HG03103 (cell line): ENCODE results near the gene KLF16.
"Not testable (repeated sequence)": the region's sequence is repeated elsewhere in the genome, so short reads cannot be mapped to it uniquely, and the experiment has no call there.

Experiments
- ATAC-seq: cut with Tn5 transposase; IDR thresholded peaks from one replicate; pipeline ENCODE4 v1.9.1; 2021; ENCODE audit warnings: low read depth; ENCODE audit not compliant: unreplicated experiment

KLF16 gene

GRCh38 chr19:1863328-1863637 is at the start of gene KLF16:
KLF16 (minus strand) TSS chr19:1863579; CDS start chr19:1863497, 82 bp downstream.
- ATAC-seq, result no peak

DNA sequence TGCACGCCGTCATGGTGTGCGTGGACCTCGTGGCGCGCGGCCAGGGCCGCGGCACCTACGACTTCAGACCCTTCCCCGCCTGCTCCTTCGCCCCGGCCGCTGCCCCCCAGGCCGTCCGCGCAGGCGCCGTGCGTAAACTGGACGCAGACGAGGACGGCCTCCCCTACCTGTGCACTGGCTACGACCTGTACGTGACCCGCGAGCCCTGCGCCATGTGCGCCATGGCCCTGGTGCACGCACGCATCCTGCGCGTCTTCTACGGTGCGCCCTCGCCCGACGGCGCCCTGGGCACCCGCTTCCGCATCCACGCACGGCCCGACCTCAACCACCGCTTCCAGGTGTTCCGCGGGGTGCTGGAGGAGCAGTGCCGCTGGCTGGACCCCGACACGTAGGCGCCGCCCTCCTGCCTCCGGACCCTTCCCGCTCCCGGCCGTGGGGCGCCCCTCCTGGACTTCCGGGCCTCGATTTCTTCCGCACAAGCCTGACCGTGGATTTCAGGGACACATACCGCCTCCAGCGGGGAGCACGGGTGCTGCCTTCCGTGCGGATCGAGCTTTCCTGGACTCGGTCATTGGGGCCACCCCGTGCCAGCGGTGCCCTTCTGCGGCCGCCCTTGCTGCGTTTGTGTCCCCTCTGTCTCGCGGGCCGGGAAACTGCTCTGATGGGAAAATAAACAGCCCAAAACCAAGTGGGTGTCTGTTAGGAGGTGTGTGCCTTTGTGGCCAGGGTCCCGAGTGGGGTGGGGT is 49.6 kb upstream of the KLF16 start:
- no peak for ATAC-seq

DNA sequence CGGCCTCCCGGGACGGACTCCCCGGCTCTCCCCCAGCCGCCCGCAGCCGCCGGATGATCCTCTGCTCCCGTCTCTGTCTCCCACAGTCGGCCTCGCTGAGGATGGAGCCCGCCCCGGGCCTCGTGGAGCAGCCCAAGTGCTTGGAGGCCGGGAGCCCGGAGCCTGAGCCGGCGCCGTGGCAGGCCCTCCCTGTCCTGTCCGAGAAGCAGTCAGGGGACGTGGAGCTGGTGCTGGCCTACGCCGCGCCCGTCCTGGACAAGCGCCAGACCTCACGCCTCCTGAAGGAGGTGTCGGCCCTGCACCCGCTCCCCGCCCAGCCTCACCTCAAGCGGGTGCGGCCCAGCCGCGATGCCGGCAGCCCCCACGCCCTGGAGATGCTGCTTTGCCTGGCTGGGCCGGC is 48.6 kb upstream of the KLF16 start:
- ATAC-seq, result no peak

DNA sequence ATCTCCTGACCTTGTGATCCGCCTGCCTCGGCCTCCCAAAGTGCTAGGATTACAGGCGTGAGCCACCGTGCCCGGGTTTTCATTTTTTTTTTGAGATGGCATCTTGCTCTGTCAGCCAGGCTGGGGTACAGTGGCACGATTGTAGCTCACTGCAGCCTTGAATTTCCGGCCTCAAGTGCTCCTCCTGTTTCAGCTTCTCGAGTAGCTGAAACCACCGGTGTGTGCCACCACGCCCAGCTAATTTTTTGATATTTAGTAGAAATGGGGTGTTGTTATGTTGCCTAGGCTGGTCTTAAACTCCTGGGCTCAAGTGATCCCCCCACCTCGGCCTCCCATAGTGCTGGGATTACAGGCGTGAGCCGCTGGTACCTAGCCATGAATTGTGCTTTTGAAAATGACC is 47.7 kb upstream of the KLF16 start:
- ATAC-seq, result no peak

- ATAC-seq, result no peak
These were observed 46.8 kb upstream of the KLF16 start for GRCh38 chr19:1910177-1910576.

GRCh38 chr19:1909761-1910080 is 46.3 kb upstream of the KLF16 start:
- ATAC-seq, result no peak

GRCh38 chr19:1908364-1908678 is 44.9 kb upstream of the KLF16 start:
- no peak for ATAC-seq

- no peak for ATAC-seq
These were observed 44.4 kb upstream of the KLF16 start for GRCh38 chr19:1907563-1908363.

DNA sequence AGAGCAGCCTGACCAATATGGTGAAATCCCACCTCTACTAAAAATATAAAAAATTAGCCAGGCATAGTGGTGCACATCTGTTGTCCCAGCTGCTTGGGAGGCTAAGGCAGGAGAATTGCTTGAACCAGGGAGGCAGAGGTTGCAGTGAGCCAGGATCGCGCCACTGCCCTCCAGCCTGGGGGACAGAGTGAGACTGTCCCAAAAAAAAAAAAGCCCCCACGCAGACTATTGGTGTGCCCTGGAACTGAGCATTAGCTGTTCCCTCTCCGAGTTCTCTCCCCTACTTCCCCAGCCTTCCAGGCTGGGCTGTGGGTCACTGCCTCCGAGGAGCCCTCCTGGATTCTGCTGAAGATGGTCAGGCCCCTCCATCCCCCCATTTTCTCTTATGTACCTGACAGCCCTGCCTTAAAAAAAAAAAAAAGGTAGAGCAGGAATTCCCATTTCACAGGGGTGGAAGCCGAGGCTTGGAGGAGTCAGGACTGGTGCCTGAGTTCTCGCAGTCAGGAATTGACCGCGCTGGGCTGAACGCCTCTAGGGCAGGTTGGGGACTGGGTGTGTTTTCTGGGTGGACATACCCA is 43.7 kb upstream of the KLF16 start:
- no peak for ATAC-seq

DNA sequence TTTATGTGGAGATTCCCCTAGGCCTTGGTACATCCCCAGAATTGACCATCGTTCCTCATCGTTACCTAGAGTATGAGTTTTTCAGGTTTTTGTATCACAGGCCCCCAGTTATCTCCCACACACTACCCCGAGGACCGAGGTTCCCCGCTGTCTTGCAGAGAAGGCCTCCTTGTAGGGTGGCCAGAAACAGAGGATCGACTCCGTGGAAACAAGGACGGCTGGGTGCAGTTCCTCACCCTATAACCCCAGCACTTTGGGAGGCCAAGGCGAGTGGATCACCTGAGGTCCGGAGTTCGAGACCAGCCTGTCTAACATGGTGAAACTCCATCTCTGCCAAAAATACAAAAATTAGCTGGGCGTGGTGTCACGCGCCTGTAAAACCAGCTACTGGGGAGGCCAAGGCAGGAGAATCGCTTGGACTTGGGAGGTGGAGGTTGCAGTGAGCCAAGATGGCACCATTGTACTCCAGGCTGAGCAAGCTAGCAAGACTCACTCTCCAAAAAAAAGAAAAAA is 42.5 kb upstream of the KLF16 start:
- ATAC-seq, result no peak

DNA sequence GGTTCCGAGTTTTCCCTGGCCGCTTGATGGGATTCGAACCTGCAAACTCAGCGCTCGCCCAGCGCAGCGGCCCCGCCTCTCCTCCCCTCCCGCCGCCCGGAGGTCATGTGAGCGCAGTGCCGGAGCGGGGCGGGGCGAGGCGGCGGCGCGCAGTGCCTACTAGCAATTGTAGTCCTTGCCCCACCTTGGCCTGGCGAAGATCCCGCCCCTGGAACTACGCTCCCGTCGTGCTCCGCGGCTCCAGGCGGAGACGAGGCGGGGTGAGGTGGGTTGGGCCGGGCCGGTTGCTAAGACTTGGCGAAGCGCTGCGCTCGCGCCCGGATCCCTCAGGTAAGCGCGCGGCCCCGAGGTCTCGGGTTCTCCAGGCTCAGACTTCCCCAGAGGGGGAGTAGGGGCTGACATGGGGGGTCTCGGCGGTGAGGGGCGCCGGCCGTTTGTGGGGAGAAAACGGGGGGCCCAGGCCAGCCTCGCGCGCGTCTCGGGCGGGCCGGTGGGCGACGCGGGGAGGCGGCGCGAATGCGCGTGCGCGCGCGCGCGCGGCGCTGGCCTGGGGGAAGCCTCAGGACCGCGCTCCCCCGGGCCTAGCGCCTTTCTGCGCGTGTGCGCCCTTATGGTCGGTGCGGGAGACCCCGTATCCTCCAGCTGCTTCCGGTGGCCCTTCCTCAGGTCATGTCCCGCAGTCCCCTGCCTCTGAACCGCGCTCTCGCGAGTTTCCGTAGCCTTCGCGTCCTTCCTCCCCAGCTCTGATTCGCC is 41.9 kb upstream of the KLF16 start, which contains the start of the genes ADAT3 and SCAMP4:
Gene ADAT3, plus strand, starts transcription at position 290 of the 753 bp plus-strand sequence. CDS start 6,649 bp downstream, outside the sequence.
Gene SCAMP4, plus strand, starts transcription at position 290 of the 753 bp plus-strand sequence. CDS start 9,621 bp downstream, outside the sequence.
- ATAC-seq, result peak; percentile 79

DNA sequence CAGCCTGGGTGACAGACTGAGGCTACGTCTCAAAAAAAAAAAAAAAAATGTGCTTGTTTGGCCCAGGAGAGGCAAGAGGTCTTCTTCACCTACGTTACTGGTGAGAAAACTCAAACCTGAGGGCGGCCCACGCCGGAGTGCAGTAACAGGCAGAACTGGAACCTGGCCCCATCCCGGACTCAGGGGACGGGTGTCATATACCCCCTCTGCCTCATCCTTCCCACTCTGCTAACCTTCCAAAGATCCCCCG is 41.4 kb upstream of the KLF16 start:
- ATAC-seq, result peak; percentile 10

- no peak for ATAC-seq
These were observed 39.5 kb upstream of the KLF16 start for GRCh38 chr19:1902923-1903322.

GRCh38 chr19:1901940-1902404 is 38.6 kb upstream of the KLF16 start:
- no peak for ATAC-seq

DNA sequence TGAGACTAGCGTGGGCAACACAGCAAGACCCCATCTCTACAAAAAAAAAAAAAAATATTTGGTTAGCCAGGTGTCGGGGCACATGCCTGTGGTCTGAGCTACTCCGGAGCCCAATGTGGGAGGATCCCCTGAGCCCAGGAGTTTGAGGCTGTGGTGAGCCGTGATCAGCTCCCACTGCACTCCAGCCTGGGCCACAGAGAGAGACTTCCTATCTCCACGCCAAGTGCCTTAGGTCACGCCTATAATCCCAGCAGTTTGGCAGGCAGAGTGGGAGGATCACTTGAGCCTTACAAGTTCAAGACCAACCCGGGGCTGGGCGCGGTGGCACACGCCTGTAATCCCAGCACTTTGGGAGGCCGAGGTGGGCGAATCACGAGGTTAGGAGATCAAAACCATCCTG is 33.1 kb upstream of the KLF16 start:
- ATAC-seq, result no peak

GRCh38 chr19:1893791-1894190 is 30.4 kb upstream of the KLF16 start:
- ATAC-seq, result no peak

GRCh38 chr19:1889907-1890306 is 26.5 kb upstream of the KLF16 start:
- no peak for ATAC-seq

GRCh38 chr19:1888385-1888784 is 25.0 kb upstream of the KLF16 start:
- no peak for ATAC-seq

- not testable (repeated sequence) for ATAC-seq
These were observed 23.0 kb upstream of the KLF16 start for GRCh38 chr19:1886360-1886759.

- ATAC-seq, result peak; percentile 64
These were observed 22.2 kb upstream of the KLF16 start, which contains the start of gene ABHD17A for GRCh38 chr19:1885398-1886119. ABHD17A (minus strand) TSS chr19:1885496; CDS start chr19:1881566, 3,930 bp downstream.
